HG02970 (cell line): ENCODE results near the gene CDH15.
A peak's percentile ranks its signal among the peaks of the same experiment; 100 is the strongest.

ENCODE experiments used
- ATAC-seq: cut with Tn5 transposase; IDR thresholded peaks from one replicate; pipeline ENCODE4 v1.9.1; 2021; ENCODE audit warnings: mild to moderate bottlenecking, moderate library complexity, moderate number of reproducible peaks; ENCODE audit not compliant: unreplicated experiment, low FRiP score

The CDH15 gene

GRCh38 chr16:89171216-89172170, at the start of gene CDH15:
CDH15 (plus strand) TSS chr16:89171748; CDS start chr16:89171832, 84 bp downstream.
- ATAC-seq = peak; percentile 83

- ATAC-seq = no peak
Measured at GRCh38 chr16:89122322-89122851, 49.2 kb upstream of the CDH15 start.

GRCh38 chr16:89123001-89123830, 48.3 kb upstream of the CDH15 start:
- no peak for ATAC-seq

- no peak for ATAC-seq
Measured at GRCh38 chr16:89123831-89124100, 47.8 kb upstream of the CDH15 start.

- no peak for ATAC-seq
Measured at GRCh38 chr16:89129378-89129777, 42.2 kb upstream of the CDH15 start.

- ATAC-seq = no peak
Measured at GRCh38 chr16:89130448-89130847, 41.1 kb upstream of the CDH15 start.

- no peak for ATAC-seq
Measured at GRCh38 chr16:89131783-89132182, 39.8 kb upstream of the CDH15 start.

- no peak for ATAC-seq
Measured at GRCh38 chr16:89132194-89133005, 39.1 kb upstream of the CDH15 start.

GRCh38 chr16:89133457-89134127, 38.0 kb upstream of the CDH15 start:
- no peak for ATAC-seq

- no peak for ATAC-seq
Measured at GRCh38 chr16:89134269-89134668, 37.3 kb upstream of the CDH15 start.

GRCh38 chr16:89135166-89135565, 36.4 kb upstream of the CDH15 start:
- ATAC-seq = no peak

GRCh38 chr16:89135971-89136765, 35.4 kb upstream of the CDH15 start:
- no peak for ATAC-seq

- ATAC-seq = no peak
Measured at GRCh38 chr16:89136931-89137330, 34.6 kb upstream of the CDH15 start.

GRCh38 chr16:89137666-89138512, 33.7 kb upstream of the CDH15 start:
- ATAC-seq = no peak

GRCh38 chr16:89138513-89138795, 33.1 kb upstream of the CDH15 start:
- no peak for ATAC-seq

GRCh38 chr16:89138843-89139520, 32.6 kb upstream of the CDH15 start:
- ATAC-seq = no peak

GRCh38 chr16:89139907-89140361, 31.6 kb upstream of the CDH15 start:
- ATAC-seq = no peak

- no peak for ATAC-seq
Measured at GRCh38 chr16:89140401-89140800, 31.1 kb upstream of the CDH15 start.
